ENCODE results near the gene MARVELD1.

MARVELD1 gene

GRCh38 chr10:97723001-97723400, 9.5 kb downstream of the MARVELD1 start:
- no peak for DNase-seq

- DNase-seq, result peak in 1 of 2 donors; percentile 20
Measured at GRCh38 chr10:97724341-97724941, 10.9 kb downstream of the MARVELD1 start.

- DNase-seq, result no peak
Measured at GRCh38 chr10:97726636-97727178, 13.2 kb downstream of the MARVELD1 start.

GRCh38 chr10:97729014-97729413, 15.5 kb downstream of the MARVELD1 start:
- DNase-seq, result no peak

GRCh38 chr10:97731346-97732051, 18.0 kb downstream of the MARVELD1 start:
- DNase-seq, result peak; percentile 59 to 70

GRCh38 chr10:97732052-97732359, 18.5 kb downstream of the MARVELD1 start:
- DNase-seq, result no peak

- DNase-seq, result no peak
Measured at GRCh38 chr10:97733256-97733655, 19.7 kb downstream of the MARVELD1 start.

GRCh38 chr10:97734021-97734420, 20.5 kb downstream of the MARVELD1 start:
- DNase-seq, result no peak

GRCh38 chr10:97736403-97736901, 22.9 kb downstream of the MARVELD1 start:
- no peak for DNase-seq

- peak; percentile 96 for DNase-seq
Measured at GRCh38 chr10:97736902-97737769, 23.6 kb downstream of the MARVELD1 start, which contains the start of gene ZFYVE27. ZFYVE27 (plus strand) TSS chr10:97737128; CDS start chr10:97738478, 1,350 bp downstream.

GRCh38 chr10:97737770-97738265, 24.3 kb downstream of the MARVELD1 start:
- no peak for DNase-seq

- DNase-seq, result no peak
Measured at GRCh38 chr10:97738616-97739015, 25.1 kb downstream of the MARVELD1 start.

- no peak for DNase-seq
Measured at GRCh38 chr10:97740613-97741012, 27.1 kb downstream of the MARVELD1 start.

GRCh38 chr10:97743169-97743943, 29.8 kb downstream of the MARVELD1 start:
- DNase-seq, result no peak

GRCh38 chr10:97744405-97745035, 31.0 kb downstream of the MARVELD1 start:
- no peak for DNase-seq

- DNase-seq, result no peak
Measured at GRCh38 chr10:97747573-97747972, 34.0 kb downstream of the MARVELD1 start.

GRCh38 chr10:97748116-97748515, 34.6 kb downstream of the MARVELD1 start:
- no peak for DNase-seq

- no peak for DNase-seq
Measured at GRCh38 chr10:97752956-97753355, 39.4 kb downstream of the MARVELD1 start.

GRCh38 chr10:97754726-97755125, 41.2 kb downstream of the MARVELD1 start:
- no peak for DNase-seq

- no peak for DNase-seq
Measured at GRCh38 chr10:97755718-97756117, 42.2 kb downstream of the MARVELD1 start.

GRCh38 chr10:97757471-97757870, 43.9 kb downstream of the MARVELD1 start:
- DNase-seq, result no peak
